Measurements from ENCODE around the gene PRSS1. TPM values are rescaled to one million over a fixed set of nuclear protein-coding genes. Genes with fewer than 3 reads are reported as not detected.

PRSS1 gene
- polyA plus RNA-seq, 1 donor from 2014 or later = not detected

- Histone ChIP-seq H3K27ac (ENCODE audit: low read length) (no peak overlapping the region), H3K27me3 (ENCODE audit: insufficient read depth, low read depth, low read length) (no peaks in the 10 kb centered on the region), H2AFZ (ENCODE audit: low read depth, low read length) (no peak overlapping the region), H3K9ac (ENCODE audit: low read length) (no peak overlapping the region), H3F3A (ENCODE audit: insufficient read depth, low read length, poor library complexity, severe bottlenecking) (no peaks in the 10 kb centered on the region), H3K9me2 (ENCODE audit: insufficient read depth, low read length) (no peaks in the 10 kb centered on the region), H4K20me1 (ENCODE audit: insufficient read depth) (no peaks in the 10 kb centered on the region), H3K79me2 (replicated peaks; ENCODE audit: insufficient read depth, low read length) (no peaks in the 10 kb centered on the region), H3K36me3 (ENCODE audit: insufficient read depth, low read length) (no peaks in the 10 kb centered on the region), H3K9me3 (ENCODE audit: low read length) (no peaks in the 10 kb centered on the region), H3K4me2 (ENCODE audit: low read length) (no peak overlapping the region), H3K4me3 (ENCODE audit: low read length) (no peak overlapping the region)
- TF ChIP-seq RAD21 (conservative IDR thresholded peaks at IDR 0.05) = no peak
- TF ChIP-seq CTCF (IDR thresholded peaks at IDR 0.05; ENCODE audit: poor library complexity, severe bottlenecking) = peak; percentile 37
These were observed 37.3 kb upstream of the PRSS1 start for GRCh38 chr7:142711746-142712616.

- no peaks in the 10 kb centered on the region for H3K27me3 ChIP-seq (ENCODE audit: insufficient read depth, low read depth, low read length)
- no peaks in the 10 kb centered on the region for H3K9me3 ChIP-seq (ENCODE audit: low read length)
- no peak overlapping the region for H3K27ac ChIP-seq (ENCODE audit: low read length)
- no peaks in the 10 kb centered on the region for H3K9me2 ChIP-seq (ENCODE audit: insufficient read depth, low read length)
- H4K20me1 ChIP-seq (ENCODE audit: insufficient read depth) = no peaks in the 10 kb centered on the region
- no peak overlapping the region for H3K9ac ChIP-seq (ENCODE audit: low read length)
- H3K4me2 ChIP-seq (ENCODE audit: low read length) = no peak overlapping the region
- H3K36me3 ChIP-seq (ENCODE audit: insufficient read depth, low read length) = no peaks in the 10 kb centered on the region
- no peak overlapping the region for H2AFZ ChIP-seq (ENCODE audit: low read depth, low read length)
- no peak overlapping the region for H3K4me3 ChIP-seq (ENCODE audit: low read length)
- TF ChIP-seq EZH2 (IDR thresholded peaks at IDR 0.05; ENCODE audit: borderline replicate concordance, insufficient read depth, low read length, poor library complexity, severe bottlenecking) (no peak), POLR2AphosphoS5 (IDR thresholded peaks at IDR 0.05) (no peak), SMC3 (conservative IDR thresholded peaks at IDR 0.05; ENCODE audit: poor library complexity) (no peak)
- no peaks in the 10 kb centered on the region for H3K79me2 ChIP-seq (replicated peaks; ENCODE audit: insufficient read depth, low read length)
- H3F3A ChIP-seq (ENCODE audit: insufficient read depth, low read length, poor library complexity, severe bottlenecking) = no peaks in the 10 kb centered on the region
These were observed 36.7 kb upstream of the PRSS1 start for GRCh38 chr7:142712617-142712957.

- Histone ChIP-seq H4K20me1 (ENCODE audit: insufficient read depth) (no peaks in the 10 kb centered on the region), H3K9me2 (ENCODE audit: insufficient read depth, low read length) (no peaks in the 10 kb centered on the region), H3K9ac (ENCODE audit: low read length) (no peak overlapping the region), H3K79me2 (replicated peaks; ENCODE audit: insufficient read depth, low read length) (no peaks in the 10 kb centered on the region), H3K9me3 (ENCODE audit: low read length) (no peaks in the 10 kb centered on the region), H3K27me3 (ENCODE audit: insufficient read depth, low read depth, low read length) (no peaks in the 10 kb centered on the region), H3K4me2 (ENCODE audit: low read length) (no peak overlapping the region), H2AFZ (ENCODE audit: low read depth, low read length) (no peak overlapping the region), H3K4me3 (ENCODE audit: low read length) (no peak overlapping the region), H3K36me3 (ENCODE audit: insufficient read depth, low read length) (no peaks in the 10 kb centered on the region), H3K27ac (ENCODE audit: low read length) (no peak overlapping the region), H3F3A (ENCODE audit: insufficient read depth, low read length, poor library complexity, severe bottlenecking) (no peaks in the 10 kb centered on the region)
- TF ChIP-seq SMC3 (conservative IDR thresholded peaks at IDR 0.05; ENCODE audit: poor library complexity) (no peak), EZH2 (IDR thresholded peaks at IDR 0.05; ENCODE audit: borderline replicate concordance, insufficient read depth, low read length, poor library complexity, severe bottlenecking) (no peak), CTCF (IDR thresholded peaks at IDR 0.05; ENCODE audit: poor library complexity, severe bottlenecking) (no peak)
These were observed 34.9 kb upstream of the PRSS1 start for GRCh38 chr7:142714375-142714774.
